ENCODE data around the gene ST6GALNAC4.
A peak's percentile ranks its signal among the peaks of the same experiment; 100 is the strongest.

The ST6GALNAC4 gene, protein sequence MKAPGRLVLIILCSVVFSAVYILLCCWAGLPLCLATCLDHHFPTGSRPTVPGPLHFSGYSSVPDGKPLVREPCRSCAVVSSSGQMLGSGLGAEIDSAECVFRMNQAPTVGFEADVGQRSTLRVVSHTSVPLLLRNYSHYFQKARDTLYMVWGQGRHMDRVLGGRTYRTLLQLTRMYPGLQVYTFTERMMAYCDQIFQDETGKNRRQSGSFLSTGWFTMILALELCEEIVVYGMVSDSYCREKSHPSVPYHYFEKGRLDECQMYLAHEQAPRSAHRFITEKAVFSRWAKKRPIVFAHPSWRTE

DNA sequence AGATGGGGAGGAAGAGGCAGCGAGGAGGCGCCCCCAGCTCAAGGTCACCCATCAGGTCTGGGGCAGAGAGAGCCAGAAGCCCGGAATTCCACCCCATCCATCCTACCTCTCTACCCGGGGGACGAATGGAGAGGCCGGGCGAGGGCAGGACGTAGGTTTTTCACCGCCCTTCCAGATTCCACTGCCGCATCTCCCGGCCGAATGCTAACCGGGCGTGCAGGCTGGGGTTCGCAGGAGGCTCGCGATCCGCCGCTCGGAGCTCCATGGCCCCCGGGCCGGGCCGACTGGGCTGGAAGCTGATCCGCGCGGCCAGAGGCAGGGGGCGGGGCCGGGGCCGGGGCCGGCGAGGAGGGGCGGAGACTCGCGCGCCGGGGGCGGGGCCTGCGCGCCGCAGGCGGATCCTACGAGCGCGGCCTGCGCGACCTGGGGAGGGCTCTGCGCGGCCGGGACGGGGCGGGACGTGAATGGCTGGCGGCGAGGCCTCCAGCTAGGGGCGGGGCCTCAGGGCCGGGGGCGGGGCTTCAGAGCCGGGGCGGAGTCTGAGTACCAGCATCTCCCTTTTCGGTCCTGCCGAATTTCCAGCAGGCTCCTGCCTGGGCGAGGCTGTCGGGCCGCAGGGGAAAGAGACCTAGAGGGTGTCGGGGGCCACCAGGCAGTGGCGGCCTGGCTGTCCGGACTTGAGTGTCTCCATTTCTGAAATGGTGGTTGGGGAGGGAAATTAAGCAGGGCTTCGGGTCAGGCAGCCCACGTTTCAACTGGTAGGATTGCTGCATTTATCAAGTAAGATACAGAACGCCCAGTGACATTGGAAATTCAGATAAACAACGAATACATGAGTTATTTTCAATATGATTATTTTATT, at the start of gene ST6GALNAC4:
TSS of gene ST6GALNAC4 (minus strand) at position 322 of the 862 bp plus-strand sequence. CDS start 622 bp downstream, outside the sequence.
- peak; percentile 88 for DNase-seq

DNA sequence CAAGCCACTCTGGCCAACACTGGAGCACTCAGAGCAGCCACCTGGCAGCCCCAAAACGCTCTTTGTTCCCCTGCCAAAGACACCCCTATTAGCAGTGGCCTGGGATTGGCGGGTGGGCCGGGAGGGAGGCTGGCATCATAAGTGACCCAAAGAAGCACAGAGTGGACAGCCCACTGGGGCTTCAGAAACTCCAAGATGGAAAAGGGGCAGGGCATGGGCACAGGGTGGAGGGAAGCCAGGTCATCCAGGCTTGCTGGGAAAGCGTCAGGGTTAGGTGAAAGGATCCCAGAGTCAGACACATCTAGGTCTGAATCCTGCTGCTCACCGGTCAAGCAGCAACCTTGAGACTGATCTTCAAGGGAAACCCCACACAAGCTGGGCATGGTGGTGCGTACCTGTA, 49.1 kb upstream of the ST6GALNAC4 start:
- DNase-seq, result no peak

GRCh38 chr9:127963359-127964064, 46.7 kb upstream of the ST6GALNAC4 start:
- no peak for DNase-seq

DNA sequence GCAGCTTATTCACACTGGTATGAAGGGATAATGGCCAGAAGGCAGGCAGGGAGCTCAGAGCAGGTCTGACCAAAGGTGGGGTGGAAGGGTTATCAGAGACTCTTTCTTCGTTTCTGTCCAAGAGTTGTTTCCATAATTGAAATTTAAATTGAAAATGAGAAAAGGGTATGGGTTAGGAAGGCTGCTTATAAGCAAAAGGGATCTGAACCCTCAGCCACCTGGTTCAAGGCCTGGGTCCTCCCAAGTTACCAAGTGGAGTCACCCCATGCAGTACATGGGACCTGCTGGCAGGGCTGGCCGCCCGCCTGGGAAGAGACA, 46.2 kb upstream of the ST6GALNAC4 start:
- no peak for DNase-seq

DNA sequence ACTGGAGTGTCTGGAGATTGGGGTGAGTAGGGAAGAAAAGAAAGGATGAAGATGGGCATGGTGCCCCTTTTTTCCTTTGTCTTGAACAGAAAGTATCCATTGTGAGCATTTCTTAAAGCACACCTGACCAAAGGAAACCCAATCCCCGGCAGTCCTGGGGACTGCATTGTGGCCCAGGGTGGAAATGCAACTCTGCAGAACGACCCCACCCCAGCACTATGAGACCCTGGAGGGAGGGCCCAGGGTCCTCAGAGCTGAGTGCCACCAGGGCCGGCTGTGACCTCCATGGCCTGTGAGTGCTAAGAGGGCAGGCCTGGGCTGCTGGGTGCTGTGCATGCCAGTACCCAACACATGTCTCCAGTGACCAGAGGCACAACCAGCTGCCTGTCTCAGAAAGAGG, 45.4 kb upstream of the ST6GALNAC4 start:
- no peak for DNase-seq

DNA sequence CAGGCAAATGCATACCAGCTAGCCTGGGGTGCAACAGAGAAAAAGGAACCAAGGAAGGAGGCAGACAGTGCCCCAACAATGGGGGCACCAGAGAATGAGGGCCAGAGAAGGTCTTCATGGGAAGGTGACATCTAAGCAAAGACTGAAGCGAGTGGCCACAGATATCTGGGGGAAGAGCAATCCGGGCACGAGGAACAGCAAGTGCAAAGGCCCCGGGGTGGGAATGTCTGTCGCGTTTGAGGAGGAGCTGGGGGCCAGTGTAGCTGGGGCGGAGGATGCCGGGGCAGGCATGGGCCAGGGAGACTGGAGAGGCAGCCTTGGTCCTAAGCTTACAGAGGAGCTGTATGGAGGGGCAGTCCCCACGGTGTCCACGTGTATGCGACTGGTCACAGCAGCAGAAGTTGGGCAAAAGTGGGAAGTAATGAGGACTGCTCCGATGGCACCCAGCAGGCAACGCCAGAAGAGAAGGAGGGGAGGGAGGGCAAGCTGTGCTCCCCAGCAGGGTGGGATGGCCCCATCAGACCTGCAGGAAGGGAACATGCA, 44.8 kb upstream of the ST6GALNAC4 start:
- no peak for DNase-seq

- no peak for DNase-seq
These were observed 44.3 kb upstream of the ST6GALNAC4 start for GRCh38 chr9:127961155-127961490.

DNA sequence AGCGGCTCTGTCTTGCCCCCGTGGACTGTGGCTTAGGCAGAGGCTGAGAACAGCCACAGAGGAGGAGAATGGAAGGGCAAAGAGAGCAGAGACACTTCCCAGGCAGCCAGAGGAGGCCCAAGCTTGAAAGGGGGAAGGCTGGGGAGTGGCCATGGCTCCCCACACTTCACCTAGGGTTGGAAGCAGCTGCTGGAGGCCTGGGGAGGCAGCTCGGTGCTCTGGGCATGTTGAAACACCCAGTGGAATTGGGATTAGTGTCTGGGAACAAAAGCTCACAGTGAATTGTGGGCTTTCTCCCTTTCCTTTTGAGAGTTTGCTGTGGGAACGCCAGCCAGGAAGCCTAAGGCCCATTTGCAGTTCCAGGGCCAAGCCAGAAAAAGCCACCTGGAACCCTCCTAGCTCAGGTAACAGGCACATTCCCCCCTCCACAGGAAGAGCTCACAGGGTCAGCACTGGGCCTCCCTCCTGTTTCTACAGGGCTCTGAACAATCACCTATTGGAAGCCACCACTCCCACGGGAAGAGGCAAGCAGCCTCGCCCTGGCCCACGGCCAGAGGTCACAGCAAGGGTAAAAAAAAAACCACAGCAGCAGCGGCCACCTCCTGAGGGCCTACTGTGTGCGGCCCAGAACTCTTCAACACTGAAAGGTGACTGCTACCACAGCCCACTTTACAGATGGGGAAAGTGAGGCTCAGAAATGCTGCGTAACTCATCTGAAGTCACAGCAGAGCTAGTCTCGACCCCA, 43.7 kb upstream of the ST6GALNAC4 start:
- no peak for DNase-seq

DNA sequence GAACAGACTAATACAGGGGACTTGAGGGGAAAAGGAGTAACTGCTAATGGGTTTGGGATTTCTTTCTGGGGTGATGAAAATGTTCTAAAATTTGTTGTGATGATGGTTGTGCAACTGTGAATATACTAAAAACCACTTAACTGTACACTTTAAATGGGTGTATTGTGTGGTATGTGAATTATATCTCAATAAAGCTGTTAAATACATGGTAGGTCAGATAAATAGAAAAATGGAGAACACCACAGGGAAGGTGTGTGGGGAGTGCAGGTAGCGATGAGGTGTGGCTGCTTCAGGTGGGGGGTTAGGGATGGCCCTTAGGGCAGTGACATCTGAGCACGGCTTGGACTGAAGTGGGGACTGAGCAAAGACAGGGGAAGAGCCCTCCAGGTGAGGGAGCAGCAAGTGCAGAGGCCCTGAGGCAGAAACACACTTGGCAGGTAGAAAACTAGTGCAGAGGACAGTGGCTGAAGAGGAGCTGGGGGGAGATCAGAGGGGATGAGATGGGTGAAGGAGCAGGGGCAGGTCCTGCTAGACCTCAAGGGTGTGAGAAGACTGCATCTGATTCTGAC, 43.1 kb upstream of the ST6GALNAC4 start:
- no peak for DNase-seq

- no peak for DNase-seq
These were observed 42.6 kb upstream of the ST6GALNAC4 start for GRCh38 chr9:127959398-127959797.

GRCh38 chr9:127958728-127959127, 41.9 kb upstream of the ST6GALNAC4 start:
- no peak for DNase-seq

DNA sequence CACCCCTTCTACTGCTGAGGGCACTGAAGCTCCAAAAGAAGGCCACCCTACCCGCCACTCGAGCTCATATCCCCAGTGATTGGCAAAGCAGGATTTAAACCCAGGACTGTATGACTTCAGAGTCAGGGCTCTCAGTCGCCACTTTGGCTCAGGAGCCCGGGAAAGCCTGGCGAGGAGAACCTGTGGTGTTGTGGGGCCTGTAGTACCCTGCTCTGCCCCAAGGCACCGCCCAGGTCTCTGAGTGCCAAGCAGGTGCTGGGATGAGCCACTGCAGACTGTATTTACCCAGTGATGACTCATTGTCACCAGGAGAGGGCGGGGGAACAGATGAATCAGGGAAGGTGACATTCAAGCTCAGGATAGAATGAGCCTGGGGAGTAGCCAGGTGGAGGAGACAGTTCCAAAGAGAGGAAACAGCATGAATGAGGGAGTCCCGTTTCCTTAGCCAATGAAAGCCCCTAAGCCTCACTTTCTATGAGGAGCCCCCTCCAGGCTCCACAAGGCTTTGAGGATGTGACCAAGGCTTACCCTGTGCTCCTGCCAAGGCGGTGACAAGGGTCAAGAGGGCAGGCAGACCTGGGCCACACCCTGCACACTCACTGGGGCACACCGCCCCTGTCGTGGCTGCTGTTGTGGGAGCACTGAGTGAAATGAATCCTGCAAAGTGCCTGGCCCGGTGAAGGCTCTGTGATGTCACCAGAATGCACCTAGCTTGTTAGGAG, 38.6 kb upstream of the ST6GALNAC4 start:
- peak; percentile 81 for DNase-seq

- DNase-seq, result no peak
These were observed 38.0 kb upstream of the ST6GALNAC4 start for GRCh38 chr9:127954831-127955293.

- DNase-seq, result no peak
These were observed 37.1 kb upstream of the ST6GALNAC4 start for GRCh38 chr9:127953768-127954505.

GRCh38 chr9:127953154-127953553, 36.3 kb upstream of the ST6GALNAC4 start:
- no peak for DNase-seq

- DNase-seq, result no peak
These were observed 33.9 kb upstream of the ST6GALNAC4 start for GRCh38 chr9:127950513-127951289.

GRCh38 chr9:127949827-127950512, 33.1 kb upstream of the ST6GALNAC4 start:
- DNase-seq, result no peak

DNA sequence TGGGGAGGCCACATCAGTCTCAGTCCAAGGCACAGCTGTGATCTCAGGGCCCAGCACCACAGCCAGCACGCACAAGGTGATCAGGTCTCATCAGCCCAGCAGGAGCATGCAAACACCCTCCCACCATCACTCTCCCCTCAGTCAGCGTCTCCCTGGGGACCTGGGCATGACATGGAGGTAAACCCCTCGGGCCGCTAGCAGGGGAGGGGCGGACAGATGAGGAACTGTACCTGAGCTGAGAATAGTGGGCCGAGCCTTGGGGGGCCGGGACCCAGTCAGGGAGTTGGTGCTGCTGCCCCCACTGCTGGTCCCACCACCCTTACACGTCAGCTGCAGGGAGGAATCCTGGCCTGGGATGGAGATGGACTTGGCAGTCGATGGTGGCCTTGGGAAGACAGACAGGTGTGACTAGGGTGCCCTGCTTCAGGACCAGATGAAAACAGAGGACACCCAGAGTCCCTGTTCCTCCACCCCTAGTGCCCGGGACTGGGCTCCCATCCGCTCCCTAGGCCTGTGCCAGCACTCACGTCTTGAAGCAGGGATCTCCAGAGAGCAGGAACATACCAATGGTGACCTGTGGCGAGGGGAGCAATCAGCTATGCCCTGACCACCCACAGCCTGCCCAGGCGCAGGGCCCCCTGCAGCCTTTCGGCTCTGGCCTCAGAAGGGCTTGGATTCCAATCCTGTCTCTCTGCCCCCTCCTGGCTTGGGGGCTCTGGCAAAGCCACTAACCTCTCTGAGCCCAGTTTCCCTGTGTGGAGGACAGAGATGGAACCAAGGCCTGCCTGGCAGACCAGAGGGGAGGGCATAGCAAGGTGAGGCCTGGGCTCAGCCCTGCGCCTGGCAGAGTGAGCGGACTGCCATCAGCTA, 31.2 kb upstream of the ST6GALNAC4 start:
- no peak for DNase-seq
